Activated CD4-positive, alpha-beta T cell treated with anti-CD3 and anti-CD28 coated beads, Interleukin-10, Interleukin-2, amounts not matched to agents 100 ng/mL and 50 ng/mL, durations not matched to agents 16 hours and 8 hours (primary cell): ENCODE measurements around the gene FAF2.

Experiments
- DNase-seq: peaks from one replicate; pipeline ENCODE4 v3.0.0-alpha.2; 2020

FAF2 gene

DNA sequence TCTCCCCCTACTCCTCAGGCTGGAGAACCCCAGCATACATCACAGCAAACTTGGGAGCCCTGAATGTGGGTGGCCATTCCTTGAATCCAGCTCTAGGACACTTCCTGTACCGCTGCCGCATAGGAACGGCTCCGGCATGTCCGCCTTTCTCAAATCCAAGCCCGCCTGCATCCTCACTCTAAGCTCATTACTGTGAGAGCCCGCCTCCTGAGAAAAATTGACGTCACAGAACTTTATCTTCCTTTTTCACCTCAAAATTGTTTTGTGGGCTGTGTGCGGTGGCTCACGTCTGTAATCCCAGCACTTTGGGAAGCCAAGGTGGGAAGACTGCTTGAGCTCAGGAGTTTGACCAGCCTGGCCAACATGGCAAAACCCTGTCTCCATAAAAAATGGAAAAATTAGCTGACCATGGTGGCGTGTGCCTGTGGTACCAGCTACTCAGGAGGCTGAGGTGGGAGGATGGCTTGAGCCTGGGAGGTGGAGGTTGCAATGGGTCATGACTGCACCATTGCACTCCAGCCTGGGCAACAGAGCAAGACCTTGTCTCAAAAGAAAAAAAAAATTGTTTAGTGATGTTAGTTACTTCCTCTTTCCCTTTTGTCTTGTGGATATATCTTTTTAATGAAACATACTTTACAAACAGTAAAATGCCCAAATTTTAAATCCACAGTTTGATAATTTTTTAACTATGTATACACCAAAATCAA is 66.2 kb downstream of the FAF2 start:
- no peak for DNase-seq

- no peak for DNase-seq
These were observed 67.2 kb downstream of the FAF2 start for GRCh38 chr5:176515396-176515795.

GRCh38 chr5:176517053-176517661 is 69.0 kb downstream of the FAF2 start:
- no peak for DNase-seq

DNA sequence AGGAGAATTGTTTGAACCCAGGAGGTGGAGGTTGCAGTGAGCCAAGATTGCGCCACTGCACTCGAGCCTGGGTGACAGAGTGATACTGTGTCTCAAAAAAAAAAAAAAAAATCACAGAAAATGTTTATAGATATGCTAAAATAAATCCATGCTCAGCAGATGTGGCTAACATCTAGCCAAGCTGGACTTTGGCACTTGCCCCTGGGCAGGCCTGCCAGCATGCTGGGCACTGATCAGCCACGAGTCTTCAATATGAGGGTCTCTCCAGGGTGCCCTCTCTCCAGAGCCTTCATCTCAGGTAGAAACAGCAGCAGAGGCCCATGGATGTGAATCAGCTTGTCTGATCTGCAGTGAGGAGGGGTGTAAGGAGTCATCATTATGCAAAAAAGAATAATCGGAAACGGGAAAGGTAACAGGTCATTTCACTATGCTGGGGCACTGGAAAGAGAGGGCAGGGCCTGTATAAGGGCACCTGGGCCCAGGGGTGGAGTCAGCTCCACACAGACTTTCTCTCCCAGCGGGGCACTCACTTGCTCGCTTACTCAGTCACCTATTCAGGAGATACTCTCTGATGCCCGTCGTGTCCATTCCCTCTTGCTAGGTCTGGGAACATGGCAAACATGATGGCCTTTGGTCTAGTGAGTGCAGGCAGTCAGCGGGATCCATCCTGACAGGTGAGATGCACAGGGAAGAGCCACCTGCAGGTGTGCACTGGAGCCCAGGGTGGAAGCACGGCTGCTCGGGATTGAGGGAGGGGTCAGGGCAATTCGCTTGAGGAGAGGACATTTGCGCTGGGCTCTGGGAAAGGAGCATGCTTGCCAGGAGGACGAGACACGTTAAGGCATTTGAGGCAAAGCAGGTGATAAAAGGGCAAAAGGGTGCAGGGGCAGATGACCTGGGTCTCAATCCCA is 71.9 kb downstream of the FAF2 start:
- no peak for DNase-seq

DNA sequence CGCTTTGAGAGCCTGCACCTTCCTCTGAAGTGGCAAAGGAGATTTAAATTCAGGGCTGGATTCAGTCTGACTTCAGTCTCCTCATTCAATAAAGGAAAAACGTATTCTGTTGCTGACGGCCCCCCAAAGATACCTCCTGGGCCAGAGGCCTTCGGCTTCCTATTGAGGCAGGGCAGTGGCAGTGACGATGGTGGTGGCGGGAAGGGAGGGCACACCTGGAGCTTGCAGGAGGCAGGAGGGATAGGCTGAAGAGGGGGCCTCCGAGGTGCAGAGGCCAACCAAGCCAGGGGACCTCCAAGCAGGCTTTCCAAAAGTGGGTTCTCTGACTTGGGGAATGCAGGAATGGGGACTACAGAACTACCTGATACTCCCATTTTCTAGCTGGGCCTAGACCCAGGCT is 73.1 kb downstream of the FAF2 start:
- DNase-seq: no peak

GRCh38 chr5:176521699-176522263 is 73.6 kb downstream of the FAF2 start:
- DNase-seq: no peak

- DNase-seq: no peak
These were observed 76.0 kb downstream of the FAF2 start for GRCh38 chr5:176524138-176524537.

- DNase-seq: no peak
These were observed 76.8 kb downstream of the FAF2 start for GRCh38 chr5:176524987-176525386.

GRCh38 chr5:176525677-176526076 is 77.5 kb downstream of the FAF2 start:
- no peak for DNase-seq

DNA sequence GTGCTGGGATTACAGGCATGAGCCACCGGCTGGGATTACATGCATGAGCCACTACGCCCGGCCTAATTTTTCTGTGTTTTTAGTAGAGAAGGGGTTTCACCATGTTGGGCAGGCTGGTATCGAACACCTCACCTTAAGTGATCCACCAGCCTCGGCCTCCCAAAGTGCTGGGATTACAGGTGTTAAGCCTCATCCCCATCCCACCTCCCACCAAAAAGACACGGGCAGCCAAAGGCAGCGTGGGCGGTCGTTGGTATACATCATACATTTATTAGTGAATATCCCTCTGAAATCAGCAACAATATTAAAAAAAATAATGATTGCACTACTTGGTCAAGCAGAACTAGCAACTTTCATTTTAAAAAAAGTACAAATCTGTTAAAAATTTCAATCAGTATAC is 78.3 kb downstream of the FAF2 start:
- no peak for DNase-seq

GRCh38 chr5:176527246-176528222 is 79.3 kb downstream of the FAF2 start:
- no peak for DNase-seq

DNA sequence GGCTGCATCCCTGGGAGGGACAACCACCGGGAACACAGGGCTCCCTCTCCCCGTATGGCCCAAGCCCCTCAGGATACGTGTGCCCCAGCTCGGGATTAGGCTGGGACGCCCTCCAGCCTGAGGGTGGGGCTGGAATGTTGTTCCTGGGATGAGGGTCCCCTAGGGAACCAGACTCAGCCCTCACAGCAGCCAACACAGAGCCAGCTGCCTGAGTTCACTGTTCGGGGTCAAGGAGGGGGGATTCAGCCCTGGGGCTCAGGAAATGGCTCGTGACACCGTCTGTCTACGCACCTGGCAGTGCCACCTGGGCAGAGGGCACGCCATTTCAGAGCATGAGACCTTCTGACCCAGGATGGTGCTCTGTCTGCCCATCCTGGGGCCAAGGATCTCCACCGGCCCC is 80.1 kb downstream of the FAF2 start:
- DNase-seq: no peak

DNA sequence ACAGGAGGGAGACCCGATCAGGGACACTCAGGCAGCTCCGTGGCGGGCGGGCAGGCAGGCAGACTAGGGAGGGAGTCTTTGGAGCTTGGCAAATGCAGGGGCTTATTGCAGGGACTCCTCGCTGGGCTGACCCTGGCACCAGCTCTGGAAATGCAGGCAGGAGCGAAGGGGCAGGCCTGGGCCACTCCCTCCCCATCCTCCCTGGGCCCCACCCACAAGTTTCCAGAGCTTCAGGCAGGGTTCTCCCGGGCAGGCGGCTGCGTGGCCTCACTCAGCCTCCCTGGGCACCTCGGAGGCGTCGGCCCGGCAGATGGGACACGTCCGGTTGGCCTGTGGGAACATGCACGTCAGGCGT is 80.6 kb downstream of the FAF2 start:
- no peak for DNase-seq

DNA sequence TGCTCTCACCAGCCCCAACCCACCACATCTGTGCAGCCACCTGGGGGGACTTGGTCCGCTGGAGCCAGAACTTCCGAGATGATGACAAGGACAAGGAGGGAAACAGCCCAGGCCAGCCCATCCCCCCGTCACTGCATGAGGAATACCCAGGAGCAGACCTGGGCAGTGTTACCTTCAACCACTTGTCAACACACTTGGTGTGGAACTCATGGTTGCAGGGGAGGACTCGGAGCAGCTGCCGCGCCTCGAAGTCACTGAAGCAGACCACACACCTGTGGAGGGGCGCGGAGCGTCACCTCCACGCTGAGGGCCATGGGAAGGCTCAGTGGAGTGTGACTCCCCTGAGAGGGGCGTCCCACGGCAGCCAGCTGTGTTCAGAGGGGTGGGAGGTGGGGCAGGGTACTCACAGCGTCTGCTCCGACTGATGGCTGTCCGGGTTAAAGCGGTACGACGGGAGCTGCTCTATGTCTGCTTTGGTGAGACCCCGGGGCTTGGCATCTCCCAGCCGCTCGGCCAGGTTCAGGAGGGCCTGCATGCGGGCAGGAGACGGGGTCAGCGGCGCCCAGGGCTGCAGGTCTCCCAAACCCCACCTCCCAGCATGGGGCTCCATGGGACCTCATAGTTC is 81.0 kb downstream of the FAF2 start:
- DNase-seq: no peak

DNA sequence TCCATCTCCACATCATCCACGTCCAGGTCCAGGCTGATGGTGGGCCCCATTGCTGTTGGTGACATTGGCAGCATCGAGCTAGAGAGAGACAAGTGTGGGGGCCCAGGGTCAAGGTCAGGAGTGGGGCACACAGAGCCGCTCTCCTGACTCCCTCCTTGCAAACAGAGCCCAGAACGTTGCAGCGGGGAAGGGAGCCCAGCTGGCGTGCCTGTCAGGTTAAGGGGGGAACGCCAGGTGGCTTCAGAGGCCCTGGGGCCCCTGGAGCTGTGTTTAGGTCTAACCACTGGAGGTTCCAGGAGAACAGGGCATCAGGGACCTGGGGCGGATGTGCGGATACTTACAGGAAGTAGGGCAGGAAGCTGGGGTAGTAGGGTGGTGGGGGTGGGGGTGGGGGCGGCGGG is 81.6 kb downstream of the FAF2 start:
- DNase-seq: peak; percentile 74

DNA sequence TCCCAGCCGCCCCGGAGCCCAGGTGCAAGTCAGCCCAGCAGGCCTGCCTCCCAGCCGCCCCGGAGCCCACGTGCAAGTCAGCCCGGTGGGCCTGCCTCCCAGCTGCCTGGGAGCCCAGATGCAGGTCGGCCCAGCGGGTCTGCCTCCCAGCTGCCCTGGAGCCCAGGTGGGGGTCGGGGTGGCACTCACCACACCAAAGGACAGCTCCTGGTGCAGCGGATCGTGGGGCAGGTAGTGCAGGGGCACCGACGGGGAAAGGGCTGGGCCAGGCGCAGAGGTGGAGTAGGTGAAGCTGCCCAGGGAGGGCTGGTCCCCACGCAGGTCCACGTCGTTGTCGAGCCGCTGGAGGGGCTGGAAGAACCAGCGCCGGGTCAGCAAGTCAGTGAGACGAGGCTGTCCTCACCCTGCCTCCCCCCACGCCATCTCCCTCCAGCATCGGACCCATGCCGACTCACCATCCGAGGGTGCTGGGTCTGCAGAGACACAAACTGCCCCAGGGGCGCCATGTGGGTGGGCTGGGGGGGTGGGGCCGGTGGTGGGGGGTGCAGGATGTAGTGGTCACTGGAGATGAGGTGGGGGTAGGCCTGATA is 82.3 kb downstream of the FAF2 start:
- no peak for DNase-seq

GRCh38 chr5:176530983-176531901 is 83.1 kb downstream of the FAF2 start:
- peak; percentile 44 for DNase-seq

- DNase-seq: no peak
These were observed 83.8 kb downstream of the FAF2 start for GRCh38 chr5:176531902-176532493.

DNA sequence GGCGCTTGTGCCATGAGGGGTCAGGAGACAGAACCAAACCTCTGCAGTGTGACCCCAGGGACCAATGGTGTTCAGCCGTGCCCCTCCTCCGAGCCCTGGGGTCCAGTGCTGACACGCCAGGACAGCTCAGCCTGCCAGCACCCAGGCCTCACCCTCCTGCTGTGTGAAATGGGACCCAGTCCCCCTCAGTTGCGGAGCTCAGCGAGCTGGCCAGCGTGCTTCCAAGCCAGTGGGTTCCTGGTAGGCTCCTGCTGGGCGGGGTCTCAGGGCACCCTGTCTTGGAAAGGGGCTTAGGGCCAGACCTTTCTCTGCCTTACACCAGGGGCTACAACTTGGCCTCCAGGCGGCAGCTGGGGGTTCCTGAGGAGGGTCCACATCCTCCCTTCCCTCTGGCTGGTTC is 84.6 kb downstream of the FAF2 start:
- DNase-seq: no peak

DNA sequence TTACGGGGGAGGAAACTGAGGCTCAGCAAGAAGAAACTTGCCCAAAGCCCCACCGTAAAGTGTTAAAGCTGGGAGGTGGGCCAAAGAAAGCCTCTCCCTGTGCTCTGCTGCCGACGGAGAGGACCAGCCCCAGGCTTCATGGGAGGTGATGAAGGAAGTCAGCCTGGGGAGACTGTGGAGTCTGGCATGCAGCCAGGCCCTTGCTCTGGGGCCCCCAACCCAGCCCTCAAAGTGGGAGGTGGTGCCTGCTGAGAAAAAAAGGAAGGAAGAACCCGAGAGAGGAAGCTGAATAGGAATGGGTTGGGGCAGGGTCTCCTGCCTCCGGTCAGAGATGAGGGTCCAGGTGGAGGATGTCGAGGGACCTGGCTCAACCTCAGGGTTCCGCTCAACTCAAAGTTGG is 85.2 kb downstream of the FAF2 start:
- no peak for DNase-seq
